ENCODE data around the gene TASOR2. TPM values are rescaled to one million over a fixed set of nuclear protein-coding genes. Genes with fewer than 3 reads are reported as not detected.
A peak's percentile ranks its signal among the peaks of the same experiment; 100 is the strongest.

Gene TASOR2
- total and polyA plus RNA-seq, 9 of the 15 experiments (the other 6 are each of a cell fraction or from before 2014, with no cell fraction given), result 12.7 to 75.3 (median 52.3) TPM

DNA sequence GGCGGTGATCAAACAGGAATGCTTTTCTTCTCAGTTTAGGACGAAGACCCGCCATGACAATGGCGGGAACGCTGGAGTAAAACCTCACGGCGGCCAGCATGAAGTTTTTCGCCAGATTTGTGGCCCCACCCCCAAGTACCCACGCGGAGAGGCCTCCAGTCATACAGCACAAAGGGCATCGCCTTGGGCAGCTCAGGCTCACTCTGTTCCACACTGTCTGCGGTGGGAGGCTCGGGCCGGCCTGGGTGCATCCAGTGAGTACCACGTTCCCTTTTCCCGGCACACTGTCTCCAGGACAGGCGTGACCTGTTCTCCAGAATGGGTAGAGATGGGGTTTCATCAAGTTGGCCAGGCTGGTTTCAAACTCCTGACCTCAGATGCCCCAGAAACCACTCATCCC is 45.6 kb upstream of the TASOR2 start:
- peaks cover 0 to 5% of the 10 kb centered on the region in 2 experiments; a peak in 1 of 5 replicates for H3K4me1 ChIP-seq (replicated peaks in 1 of 2; ENCODE audit: control insufficient read depth in 2 of 2, insufficient read depth in 2 of 2, low read length in 2 of 2)
- H3K27ac ChIP-seq (ENCODE audit: extremely low read depth, low read depth, low read length), result no peak overlapping the region
- TF ChIP-seq U2AF2 (optimal IDR thresholded peaks at IDR 0.05; ENCODE audit: low read depth, low read length), result no peak
- no peak for TF ChIP-seq ZNF444 (CRISPR knock-in tag; IDR thresholded peaks at IDR 0.05)
- TF ChIP-seq XRCC4 (IDR thresholded peaks at IDR 0.05; ENCODE audit: extremely low read depth, insufficient read depth, insufficient read length), result no peak
- TF ChIP-seq NR2C2 (CRISPR knock-in tag; IDR thresholded peaks at IDR 0.05), result no peak
- TF ChIP-seq NR2C2 (tag; IDR thresholded peaks at IDR 0.05), result no peak
- TF ChIP-seq ZNF551 (CRISPR knock-in tag; IDR thresholded peaks at IDR 0.05), result no peak
- TF ChIP-seq MCM5 (IDR thresholded peaks at IDR 0.05; ENCODE audit: low read depth), result no peak
- no peak for TF ChIP-seq HDGF (IDR thresholded peaks at IDR 0.05)
- no peak for TF ChIP-seq HMG20B (CRISPR knock-in tag; IDR thresholded peaks at IDR 0.05)
- no peak for TF ChIP-seq NUFIP1 (IDR thresholded peaks at IDR 0.05; ENCODE audit: partially characterized antibody)
- no peaks in the 10 kb centered on the region for H3K9me3 ChIP-seq (replicated peaks; ENCODE audit: control insufficient read depth, insufficient read depth, low read depth, low read length)
- WGBS (ENCODE audit: insufficient coverage, low coverage, missing lambda C conversion rate), result 89% methylated on average over 17 of the region's 17 CpGs
- ATAC-seq, result no peak
- H3K4me3 ChIP-seq, result no peak overlapping the region
- H3K9ac ChIP-seq (ENCODE audit: insufficient read depth in 1 of 2, low read depth in 2 of 2, low read length in 2 of 2), result no peak overlapping the region
- peaks cover 10 to 20% of the 10 kb centered on the region in 2 experiments; a peak in 4 of 5 replicates for H3K27me3 ChIP-seq (ENCODE audit: control insufficient read depth in 2 of 2, insufficient read depth in 2 of 2, low read length in 2 of 2)
- H3K9me1 ChIP-seq (ENCODE audit: control insufficient read depth, insufficient read depth, low read length), result no peaks in the 10 kb centered on the region
- in situ Hi-C loops (cut with MboI), result no loop called here
- intact Hi-C loops (cut with micrococcal nuclease), result loop anchor here (10.0 kb wide), 1 partner anchor 96 kb away; no protein-coding TSS in a partner anchor
- POLR2A ChIA-PET, result no interaction called here
- FAIRE-seq, result no peak
- H4K20me1 ChIP-seq (replicated peaks; ENCODE audit: control insufficient read depth, insufficient read depth, low read length), result no peaks in the 10 kb centered on the region
- peaks cover 23% of the 10 kb centered on the region; the same call in 2 of the 3 replicates for H3K36me3 ChIP-seq (ENCODE audit: control insufficient read depth, insufficient read depth, low read length)
- no peaks in the 10 kb centered on the region for H3K79me2 ChIP-seq (ENCODE audit: control insufficient read depth, insufficient read depth, low read length)
- TSS peak; percentile 56 for BruUV-seq (replicated peaks)
- no peak overlapping the region for H3K4me2 ChIP-seq (ENCODE audit: insufficient read depth, low read length)
- DNase-seq (ENCODE audit: extremely low read depth in 1 of 4, low spot score in 3 of 4), result no peak
- CTCF ChIA-PET (ENCODE audit: low intra/inter-chr PET ratio), result no interaction called here
- no peak overlapping the region for H2AFZ ChIP-seq (ENCODE audit: low read depth, low read length)

All from K562 (cell line).